ENCODE data around the gene GTPBP3. TPM values are rescaled to one million over a fixed set of nuclear protein-coding genes. Genes with fewer than 3 reads are reported as not detected.
"Not testable (repeated sequence)": the region's sequence is repeated elsewhere in the genome, so short reads cannot be mapped to it uniquely, and the experiment has no call there.

GTPBP3 gene
- total and polyA plus RNA-seq, 8 donors = 16.9 to 29.0 (median 21.8) TPM

DNA sequence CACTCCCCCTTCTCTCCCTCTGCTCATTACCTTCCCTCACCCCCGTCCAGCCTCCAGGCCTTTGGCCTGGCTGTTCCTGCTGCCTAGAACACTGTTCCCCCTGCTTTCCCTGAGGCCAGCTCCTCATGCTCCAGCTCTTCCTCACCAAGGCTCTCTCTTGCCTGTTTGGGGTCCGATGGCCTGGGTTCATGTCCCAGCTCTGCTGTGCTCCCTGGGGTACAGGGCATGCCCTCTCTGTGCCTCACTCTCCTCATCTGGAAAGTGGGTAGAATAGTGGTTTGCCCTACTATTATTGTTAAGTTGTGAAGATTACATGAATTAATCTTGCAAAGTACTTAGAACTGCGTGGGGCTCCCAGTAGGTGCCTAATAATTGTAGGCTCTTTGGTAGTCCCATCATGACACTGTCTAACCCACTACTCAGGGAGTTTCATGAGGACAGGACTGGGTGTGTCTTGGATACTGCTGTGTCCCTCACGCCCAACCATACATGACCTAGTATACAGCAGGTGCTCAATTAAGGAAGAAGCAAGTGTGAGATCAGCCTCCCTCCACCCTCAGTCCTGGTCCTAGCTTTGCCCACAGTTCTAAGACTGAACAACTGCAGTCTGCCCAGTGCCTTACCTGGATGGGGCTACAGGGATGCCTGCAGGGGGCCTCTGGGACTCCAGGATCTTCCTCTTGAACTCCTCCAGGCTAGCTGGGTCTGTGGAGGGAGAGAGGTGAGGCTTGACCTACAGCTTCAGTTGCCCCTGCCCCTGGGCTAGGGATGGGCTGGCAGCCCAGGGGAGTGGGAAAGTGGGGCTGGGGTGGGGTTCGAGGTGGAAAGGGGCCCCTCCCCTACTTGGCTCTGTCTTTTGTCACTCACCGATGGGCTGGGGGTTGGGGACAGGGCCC, 22.8 kb downstream of the GTPBP3 start:
- Histone ChIP-seq H3K9me3 (no peaks in the 10 kb centered on the region), H3K4me1 (peaks cover 0 to 15% of the 10 kb centered on the region in 2 donors), H3K27ac (no peak overlapping the region), H3K27me3 (no peaks in the 10 kb centered on the region), H3K4me3 (no peak overlapping the region), H3K36me3 (no peaks in the 10 kb centered on the region)
- intact Hi-C loops (cut with DNase I) = no loop called here
- DNase-seq (no peak), ATAC-seq (no peak)
- TF ChIP-seq, protein P1, sequence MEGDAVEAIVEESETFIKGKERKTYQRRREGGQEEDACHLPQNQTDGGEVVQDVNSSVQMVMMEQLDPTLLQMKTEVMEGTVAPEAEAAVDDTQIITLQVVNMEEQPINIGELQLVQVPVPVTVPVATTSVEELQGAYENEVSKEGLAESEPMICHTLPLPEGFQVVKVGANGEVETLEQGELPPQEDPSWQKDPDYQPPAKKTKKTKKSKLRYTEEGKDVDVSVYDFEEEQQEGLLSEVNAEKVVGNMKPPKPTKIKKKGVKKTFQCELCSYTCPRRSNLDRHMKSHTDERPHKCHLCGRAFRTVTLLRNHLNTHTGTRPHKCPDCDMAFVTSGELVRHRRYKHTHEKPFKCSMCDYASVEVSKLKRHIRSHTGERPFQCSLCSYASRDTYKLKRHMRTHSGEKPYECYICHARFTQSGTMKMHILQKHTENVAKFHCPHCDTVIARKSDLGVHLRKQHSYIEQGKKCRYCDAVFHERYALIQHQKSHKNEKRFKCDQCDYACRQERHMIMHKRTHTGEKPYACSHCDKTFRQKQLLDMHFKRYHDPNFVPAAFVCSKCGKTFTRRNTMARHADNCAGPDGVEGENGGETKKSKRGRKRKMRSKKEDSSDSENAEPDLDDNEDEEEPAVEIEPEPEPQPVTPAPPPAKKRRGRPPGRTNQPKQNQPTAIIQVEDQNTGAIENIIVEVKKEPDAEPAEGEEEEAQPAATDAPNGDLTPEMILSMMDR (IDR thresholded peaks at IDR 0.05) = no peak

DNA sequence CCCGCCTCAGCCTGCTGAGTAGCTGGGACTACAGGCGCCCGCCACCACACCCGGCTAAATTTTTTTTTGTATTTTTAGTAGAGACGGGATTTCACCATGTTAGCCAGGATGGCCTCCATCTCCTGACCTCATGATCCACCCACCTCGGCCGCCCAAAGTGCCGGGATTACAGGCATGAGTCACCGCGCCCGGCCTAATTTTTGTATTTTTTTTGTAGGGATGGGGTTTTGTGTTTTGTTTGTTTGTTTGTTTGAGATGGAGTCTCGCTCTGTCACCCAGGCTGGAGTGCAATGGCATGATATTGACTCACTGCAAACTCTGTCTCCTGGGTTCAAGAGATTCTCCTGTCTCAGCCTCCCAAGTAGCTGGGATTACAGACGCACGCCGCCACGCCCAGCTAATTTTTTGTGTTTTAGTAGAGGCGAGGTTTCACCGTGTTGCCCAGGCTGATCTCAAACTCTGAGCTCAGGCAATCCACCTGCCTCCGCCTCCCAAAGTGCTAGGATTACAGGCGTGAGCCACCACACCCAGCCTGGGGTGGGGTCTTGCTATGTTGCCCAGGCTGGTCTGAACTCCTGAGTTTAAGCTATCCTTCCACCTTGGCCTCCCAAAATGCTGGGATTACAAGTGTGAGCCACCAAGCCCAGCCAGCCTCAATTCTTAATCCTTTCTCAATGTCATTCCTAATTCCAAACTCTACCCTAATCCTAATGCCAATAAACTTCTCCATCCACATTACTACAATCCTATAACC, 26.7 kb downstream of the GTPBP3 start:
- intact Hi-C loops (cut with DNase I); H3K36me3 ChIP-seq; H3K27me3 ChIP-seq; H3K4me3 ChIP-seq; ATAC-seq; H3K27ac ChIP-seq; DNase-seq; H3K4me1 ChIP-seq; H3K9me3 ChIP-seq: not testable (repeated sequence)

DNA sequence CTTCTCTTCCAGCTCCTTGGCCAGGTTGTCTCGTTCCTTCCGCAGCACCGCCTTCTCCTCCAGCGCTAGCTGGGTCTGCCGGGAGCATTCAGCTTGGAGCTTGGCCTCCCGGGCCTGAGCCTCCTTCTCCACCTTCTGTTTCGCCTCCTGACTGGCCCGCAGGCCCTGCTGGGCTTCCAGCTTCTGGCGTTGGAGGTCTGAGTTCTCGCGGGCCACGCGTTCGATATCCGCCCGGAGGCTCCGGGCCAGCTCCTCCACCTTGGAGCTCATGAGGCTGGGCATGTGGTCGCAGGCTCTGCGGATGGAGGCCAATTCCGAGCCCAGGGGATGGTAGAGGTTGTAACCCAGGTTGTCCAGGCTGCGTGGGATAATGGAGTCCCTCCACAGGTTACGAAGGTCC, 28.0 kb downstream of the GTPBP3 start:
- no peak overlapping the region for H3K4me3 ChIP-seq
- H3K4me1 ChIP-seq = peaks cover 0 to 9% of the 10 kb centered on the region in 2 donors
- H3K27ac ChIP-seq = no peak overlapping the region
- intact Hi-C loops (cut with DNase I) = no loop called here
- no peak for ATAC-seq
- no peaks in the 10 kb centered on the region for H3K36me3 ChIP-seq
- DNase-seq = no peak
- TF ChIP-seq, protein P1 (IDR thresholded peaks at IDR 0.05) = no peak
- H3K9me3 ChIP-seq = no peaks in the 10 kb centered on the region
- H3K27me3 ChIP-seq = no peaks in the 10 kb centered on the region

DNA sequence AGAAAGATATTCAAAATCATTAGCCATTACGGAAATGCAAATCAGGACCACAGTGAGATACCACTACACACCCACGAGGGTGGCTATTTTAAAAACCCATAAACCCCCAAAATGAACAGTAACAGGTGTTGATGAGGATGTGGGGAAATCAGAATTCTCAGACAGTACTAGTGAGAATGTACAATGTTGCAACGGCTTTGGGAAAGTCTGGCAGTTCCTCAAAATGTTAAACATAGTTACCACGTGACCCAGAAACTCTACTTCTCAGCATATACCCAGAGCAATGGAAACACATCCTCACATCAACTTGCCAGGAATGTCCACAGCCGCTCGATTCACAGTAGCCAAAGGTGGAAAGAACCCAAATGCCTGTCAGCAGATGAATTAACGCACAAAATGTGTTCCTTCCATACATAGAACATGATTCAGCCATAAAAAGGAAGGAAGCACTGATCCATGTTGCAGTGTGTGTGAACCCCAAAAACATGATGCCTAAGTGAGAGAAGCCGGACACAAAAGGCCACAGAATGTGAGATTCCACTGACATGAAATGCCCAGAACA, 32.8 kb downstream of the GTPBP3 start:
- intact Hi-C loops (cut with DNase I) = no loop called here
- Histone ChIP-seq H3K27ac (peak overlapping the region in 1 of 2 donors; percentile 58), H3K4me1 (peaks cover 0 to 12% of the 10 kb centered on the region in 2 donors), H3K9me3 (no peaks in the 10 kb centered on the region), H3K4me3 (no peak overlapping the region), H3K36me3 (no peaks in the 10 kb centered on the region), H3K27me3 (no peaks in the 10 kb centered on the region)
- ATAC-seq (peak; percentile 66), DNase-seq (peak in 1 of 4 donors; percentile 50)
- TF ChIP-seq, protein P1 (IDR thresholded peaks at IDR 0.05) = no peak

DNA sequence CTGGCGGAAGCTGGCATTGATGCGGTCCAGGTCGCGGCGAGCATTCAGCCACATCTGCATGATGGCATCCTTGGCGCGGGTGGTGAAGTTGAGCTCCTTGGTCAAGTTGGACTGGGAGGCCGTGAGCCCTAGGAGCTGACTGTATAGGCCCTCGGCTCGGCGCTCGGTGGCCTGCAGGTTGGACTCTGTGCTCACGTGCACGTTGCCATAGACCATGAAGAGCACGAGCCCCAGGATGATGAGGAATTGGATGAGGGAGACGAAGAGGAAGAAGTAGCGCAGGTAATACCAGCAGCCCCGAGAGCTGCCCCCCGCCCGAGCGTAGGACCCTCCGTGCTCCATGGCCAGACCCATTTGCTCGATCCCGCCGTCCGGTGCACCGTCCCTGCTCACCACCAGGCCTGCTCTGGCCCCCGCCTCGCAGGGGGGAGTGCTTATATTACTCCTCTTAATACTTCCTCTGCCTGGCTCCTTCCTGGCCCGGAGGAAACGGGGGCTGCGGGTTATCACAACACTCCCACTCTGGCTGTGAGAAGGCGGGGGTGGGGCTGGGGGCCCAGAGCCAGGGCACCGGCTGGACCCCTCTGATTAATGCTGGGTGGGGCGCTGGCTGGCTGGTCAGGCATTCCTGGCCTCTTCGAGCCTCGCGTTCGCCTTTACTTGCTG, 39.7 kb downstream of the GTPBP3 start, which contains the start of gene PLVAP:
PLVAP (minus strand) TSS at position 408 of the 666 bp plus-strand sequence; CDS start at position 354, 54 bp downstream.
- Histone ChIP-seq H3K27me3 (peaks cover 0 to 19% of the 10 kb centered on the region in 2 donors), H3K4me3 (peak within 1 kb of the TSS in 1 of 2 donors; percentile 13), H3K27ac (peak within 1 kb of the TSS in 1 of 2 donors; percentile 37), H3K9me3 (no peaks in the 10 kb centered on the region), H3K36me3 (no peaks in the 10 kb centered on the region), H3K4me1 (peaks cover 0 to 24% of the 10 kb centered on the region in 2 donors)
- intact Hi-C loops (cut with DNase I) = no loop called here
- TF ChIP-seq, protein P1 (IDR thresholded peaks at IDR 0.05) = no peak
- DNase-seq (no peak), ATAC-seq (peak; percentile 47)
